BLaER1 (cell line): ENCODE results near the gene ZNF512.

Source experiments
- H3K27ac ChIP-seq: shearing (Covaris generic); formaldehyde crosslinking; 2 replicates; pipeline ENCODE4 v1.8.1; 2022
- H3K27me3 ChIP-seq: shearing (Covaris generic); formaldehyde crosslinking; 2 replicates; pipeline ENCODE4 v1.8.1; 2022
- H3K36me3 ChIP-seq: shearing (Covaris generic); formaldehyde crosslinking; 2 replicates; pipeline ENCODE4 v1.8.1; 2022
- H3K4me1 ChIP-seq: shearing (Covaris generic); formaldehyde crosslinking; 2 replicates; pipeline ENCODE4 v1.8.1; 2022
- H3K4me2 ChIP-seq: shearing (Covaris generic); formaldehyde crosslinking; 2 replicates; pipeline ENCODE4 v1.8.1; 2022
- H3K4me3 ChIP-seq: shearing (Covaris generic); formaldehyde crosslinking; 2 replicates; pipeline ENCODE4 v1.8.1; 2022
- H3K9ac ChIP-seq: shearing (Covaris generic); formaldehyde crosslinking; 2 replicates; pipeline ENCODE4 v1.8.1; 2022
- H3K9me3 ChIP-seq: shearing (Covaris generic); formaldehyde crosslinking; 2 replicates; pipeline ENCODE4 v1.8.1; 2022
- H4K20me1 ChIP-seq: shearing (Covaris generic); formaldehyde crosslinking; 2 replicates; pipeline ENCODE4 v1.8.1; 2022
- Cebpa-rat ChIP-seq: shearing (Covaris generic); IDR thresholded peaks from 2 replicates; pipeline ENCODE4 v1.8.1; 2022

The ZNF512 gene

GRCh38 chr2:27653397-27653796 is 70.6 kb downstream of the ZNF512 start:
- peaks cover 9% of the 10 kb centered on the region; the same call in 1 of the 2 replicates for H4K20me1 ChIP-seq
- H3K9ac ChIP-seq, result no peak overlapping the region
- H3K27me3 ChIP-seq, result no peaks in the 10 kb centered on the region
- H3K9me3 ChIP-seq, result no peaks in the 10 kb centered on the region
- peaks cover 98% of the 10 kb centered on the region for H3K36me3 ChIP-seq
- TF ChIP-seq Cebpa-rat, result no peak
- no peak overlapping the region for H3K27ac ChIP-seq
- no peak overlapping the region for H3K4me2 ChIP-seq
- no peak overlapping the region for H3K4me3 ChIP-seq
- H3K4me1 ChIP-seq, result no peaks in the 10 kb centered on the region

- Histone ChIP-seq H3K4me1 (no peaks in the 10 kb centered on the region), H3K36me3 (peaks cover 96% of the 10 kb centered on the region), H3K9me3 (no peaks in the 10 kb centered on the region), H4K20me1 (peaks cover 9% of the 10 kb centered on the region; the same call in 1 of the 2 replicates), H3K27ac (no peak overlapping the region), H3K4me2 (no peak overlapping the region), H3K9ac (no peak overlapping the region), H3K27me3 (no peaks in the 10 kb centered on the region), H3K4me3 (no peak overlapping the region)
- no peak for TF ChIP-seq Cebpa-rat
These were observed 72.5 kb downstream of the ZNF512 start for GRCh38 chr2:27655155-27655951.

GRCh38 chr2:27661371-27661770 is 78.5 kb downstream of the ZNF512 start:
- no peaks in the 10 kb centered on the region for H3K9me3 ChIP-seq
- peaks cover 30% of the 10 kb centered on the region for H3K4me1 ChIP-seq
- H3K4me2 ChIP-seq, result no peak overlapping the region
- TF ChIP-seq Cebpa-rat, result no peak
- H3K27me3 ChIP-seq, result no peaks in the 10 kb centered on the region
- peaks cover 53% of the 10 kb centered on the region for H3K36me3 ChIP-seq
- H3K4me3 ChIP-seq, result no peak overlapping the region
- H3K9ac ChIP-seq, result no peak overlapping the region
- no peak overlapping the region for H3K27ac ChIP-seq
- H4K20me1 ChIP-seq, result peaks cover 5% of the 10 kb centered on the region; the same call in 1 of the 2 replicates

- no peaks in the 10 kb centered on the region for H4K20me1 ChIP-seq
- H3K4me1 ChIP-seq, result peaks cover 30% of the 10 kb centered on the region
- peak within 1 kb of the TSS; percentile 97 for H3K4me2 ChIP-seq
- no peaks in the 10 kb centered on the region for H3K9me3 ChIP-seq
- peak within 1 kb of the TSS; percentile 95 for H3K9ac ChIP-seq
- TF ChIP-seq Cebpa-rat, result no peak
- no peaks in the 10 kb centered on the region for H3K27me3 ChIP-seq
- H3K36me3 ChIP-seq, result peaks cover 49% of the 10 kb centered on the region
- peak within 1 kb of the TSS; percentile 90 for H3K4me3 ChIP-seq
- peak within 1 kb of the TSS; percentile 95 for H3K27ac ChIP-seq
These were observed 80.7 kb downstream of the ZNF512 start, which contains the start of the genes SLC4A1AP and SUPT7L for GRCh38 chr2:27663285-27664153. Gene SLC4A1AP (plus strand): TSS chr2:27663889. CDS start chr2:27663915, 26 bp downstream. Gene SUPT7L (minus strand): TSS chr2:27663614. CDS start chr2:27662192, 1,422 bp downstream.

- Histone ChIP-seq H3K4me3 (peak overlapping the region; percentile 90), H4K20me1 (no peaks in the 10 kb centered on the region), H3K27me3 (no peaks in the 10 kb centered on the region), H3K4me2 (peak overlapping the region; percentile 97), H3K27ac (peak overlapping the region; percentile 95), H3K36me3 (peaks cover 50% of the 10 kb centered on the region), H3K4me1 (peaks cover 30% of the 10 kb centered on the region), H3K9me3 (no peaks in the 10 kb centered on the region), H3K9ac (peak overlapping the region; percentile 95)
- TF ChIP-seq Cebpa-rat, result no peak
These were observed 81.3 kb downstream of the ZNF512 start for GRCh38 chr2:27664154-27664574.

GRCh38 chr2:27664622-27665363 is 82.0 kb downstream of the ZNF512 start:
- Histone ChIP-seq H3K27me3 (no peaks in the 10 kb centered on the region), H3K4me2 (peak overlapping the region; percentile 97), H3K4me1 (peaks cover 30% of the 10 kb centered on the region), H3K9ac (peak overlapping the region; percentile 95), H4K20me1 (no peaks in the 10 kb centered on the region), H3K9me3 (no peaks in the 10 kb centered on the region), H3K27ac (no peak overlapping the region), H3K4me3 (peak overlapping the region; percentile 90), H3K36me3 (peaks cover 51% of the 10 kb centered on the region)
- TF ChIP-seq Cebpa-rat, result peak; percentile 68; the same call in 1 of the 2 replicates

- peaks cover 24% of the 10 kb centered on the region for H3K4me1 ChIP-seq
- 0 out of 2 replicates have a peak overlapping the region, but pooled peaks have one; percentile 15 for H3K9ac ChIP-seq
- H3K4me2 ChIP-seq, result no peak overlapping the region
- H3K9me3 ChIP-seq, result no peaks in the 10 kb centered on the region
- no peak for TF ChIP-seq Cebpa-rat
- H3K27me3 ChIP-seq, result no peaks in the 10 kb centered on the region
- no peak overlapping the region for H3K4me3 ChIP-seq
- peaks cover 54% of the 10 kb centered on the region for H3K36me3 ChIP-seq
- no peak overlapping the region for H3K27ac ChIP-seq
- no peaks in the 10 kb centered on the region for H4K20me1 ChIP-seq
These were observed 84.6 kb downstream of the ZNF512 start for GRCh38 chr2:27667446-27667845.

- no peak for TF ChIP-seq Cebpa-rat
- H3K4me1 ChIP-seq, result no peaks in the 10 kb centered on the region
- H3K4me3 ChIP-seq, result no peak overlapping the region
- H3K4me2 ChIP-seq, result no peak overlapping the region
- H3K9ac ChIP-seq, result no peak overlapping the region
- no peak overlapping the region for H3K27ac ChIP-seq
- no peaks in the 10 kb centered on the region for H3K9me3 ChIP-seq
- no peaks in the 10 kb centered on the region for H3K27me3 ChIP-seq
- H3K36me3 ChIP-seq, result peaks cover 85% of the 10 kb centered on the region
- no peaks in the 10 kb centered on the region for H4K20me1 ChIP-seq
These were observed 88.4 kb downstream of the ZNF512 start for GRCh38 chr2:27671235-27671634.
